HepG2 (cell line): ENCODE results near the gene LBX2. TPM values are rescaled to one million over a fixed set of nuclear protein-coding genes. Genes with fewer than 3 reads are reported as not detected.

Experiments used
- ARID3A ChIP-seq: IDR thresholded peaks from 2 replicates; pipeline ENCODE4 v1.6.1; 2012; ENCODE audit warnings: low read depth, low read length, improper control_type of control experiment
- FOXC1 ChIP-seq: sonication (generic); formaldehyde crosslinking; IDR thresholded peaks from 2 replicates; pipeline ENCODE4 v1.8.0; 2022; ENCODE audit warnings: mild to moderate bottlenecking, missing genetic modification reagents, borderline replicate concordance
- GMEB2 ChIP-seq: IDR thresholded peaks from 2 replicates; pipeline ENCODE4 v1.6.1; 2016; ENCODE audit warnings: missing biosample characterization, missing genetic modification reagents, low read depth
- ISX ChIP-seq: sonication (generic); formaldehyde crosslinking; conservative IDR thresholded peaks from 2 replicates; pipeline ENCODE4 v1.5.0; 2020; ENCODE audit warnings: missing genetic modification reagents
- MBD4 ChIP-seq: IDR thresholded peaks from 2 replicates; pipeline ENCODE4 v1.6.1; 2012; ENCODE audit warnings: low read length, inconsistent platforms, borderline replicate concordance
- NR3C1 ChIP-seq: sonication (generic); formaldehyde crosslinking; IDR thresholded peaks from 2 replicates; pipeline ENCODE4 v1.4.0; 2020; ENCODE audit warnings: missing genetic modification reagents
- PHF8 ChIP-seq: sonication (generic); formaldehyde crosslinking; IDR thresholded peaks from 2 replicates; pipeline ENCODE4 v1.5.0; 2020; ENCODE audit warnings: missing genetic modification reagents
- SATB2 ChIP-seq: sonication (generic); formaldehyde crosslinking; IDR thresholded peaks from 2 replicates; pipeline ENCODE4 v1.5.0; 2020; ENCODE audit warnings: missing genetic modification reagents
- SIX1 ChIP-seq: sonication (generic); formaldehyde crosslinking; IDR thresholded peaks from 2 replicates; pipeline ENCODE4 v1.4.0; 2020; ENCODE audit warnings: missing genetic modification reagents, borderline replicate concordance
- TP53 ChIP-seq: sonication (generic); formaldehyde crosslinking; conservative IDR thresholded peaks from 2 replicates; pipeline ENCODE4 v1.4.0; 2020; ENCODE audit warnings: missing genetic modification reagents
- ZNF12 ChIP-seq: sonication (generic); formaldehyde crosslinking; IDR thresholded peaks from 2 replicates; pipeline ENCODE4 v1.5.0; 2020; ENCODE audit warnings: missing genetic modification reagents
- ZNF20 ChIP-seq: sonication (generic); formaldehyde crosslinking; IDR thresholded peaks from 2 replicates; pipeline ENCODE4 v1.4.0; 2020; ENCODE audit warnings: mild to moderate bottlenecking, moderate library complexity, missing genetic modification reagents
- ZNF205 ChIP-seq: IDR thresholded peaks from 2 replicates; pipeline ENCODE4 v1.6.1; 2018; ENCODE audit warnings: missing biosample characterization, missing genetic modification reagents
- ZNF280B ChIP-seq: sonication (generic); formaldehyde crosslinking; IDR thresholded peaks from 2 replicates; pipeline ENCODE4 v1.5.0; 2020; ENCODE audit warnings: missing genetic modification reagents, mild to moderate bottlenecking, borderline replicate concordance
- ZNF451 ChIP-seq: sonication (generic); formaldehyde crosslinking; IDR thresholded peaks from 2 replicates; pipeline ENCODE4 v1.5.0; 2020; ENCODE audit warnings: mild to moderate bottlenecking, missing genetic modification reagents
- ZNF547 ChIP-seq: sonication (generic); formaldehyde crosslinking; IDR thresholded peaks from 2 replicates; pipeline ENCODE4 v1.5.1; 2020; ENCODE audit warnings: mild to moderate bottlenecking, missing genetic modification reagents
- ZNF639 ChIP-seq: conservative IDR thresholded peaks from 2 replicates; pipeline ENCODE4 v1.6.1; 2018; ENCODE audit warnings: missing genetic modification reagents
- ZNF772 ChIP-seq: sonication (generic); formaldehyde crosslinking; IDR thresholded peaks from 2 replicates; pipeline ENCODE4 v1.5.0; 2020; ENCODE audit warnings: mild to moderate bottlenecking, missing genetic modification reagents
- ZNF850 ChIP-seq: sonication (generic); formaldehyde crosslinking; conservative IDR thresholded peaks from 2 replicates; pipeline ENCODE4 v1.9.0; 2021; ENCODE audit warnings: mild to moderate bottlenecking, missing genetic modification reagents
- polyA plus RNA-seq, 8 experiments: library from polyadenylated mRNA; depleted of rRNA in 3 of 8; stranded (reverse) in 7 of 8; unstranded in 1 of 8; fragments of >200 nt; fragmentation: Illumina TruSeq in 4 of 8; extraction: Trizol in 4 of 8; gene quantifications; 2 replicates each; pipeline versions ENCODE4 v1.2.1 to v1.2.3, GENCODE V29; 2011 to 2016; ENCODE audit warnings: low read depth in 4 of 8, missing spikeins in 1 of 8, mixed read lengths in 1 of 8; ENCODE audit not compliant: insufficient read depth in 1 of 8
- total RNA-seq, 5 experiments: library from RNA; depleted of rRNA; stranded (reverse); fragments of >200 nt; fragmentation: Illumina TruSeq; extraction: Trizol; gene quantifications; 2 replicates each; pipeline ENCODE4 v1.2.3, GENCODE V29; 2016; ENCODE audit warnings: low read depth in 1 of 5
- TF ChIP-seq, protein P1 (sequence below): sonication (generic); formaldehyde crosslinking; IDR thresholded peaks from 2 replicates; pipeline ENCODE4 v1.5.1; 2020; ENCODE audit warnings: mild to moderate bottlenecking, missing genetic modification reagents, borderline replicate concordance
- TF ChIP-seq, protein P2 (sequence below): sonication (generic); formaldehyde crosslinking; IDR thresholded peaks from 2 replicates; pipeline ENCODE4 v1.4.0; 2020; ENCODE audit warnings: missing genetic modification reagents

LBX2 gene
- total and polyA plus RNA-seq, 2 of the 13 experiments (the other 11 are each of a cell fraction or from before 2014, with no cell fraction given): 6.4 to 8.1 TPM

DNA sequence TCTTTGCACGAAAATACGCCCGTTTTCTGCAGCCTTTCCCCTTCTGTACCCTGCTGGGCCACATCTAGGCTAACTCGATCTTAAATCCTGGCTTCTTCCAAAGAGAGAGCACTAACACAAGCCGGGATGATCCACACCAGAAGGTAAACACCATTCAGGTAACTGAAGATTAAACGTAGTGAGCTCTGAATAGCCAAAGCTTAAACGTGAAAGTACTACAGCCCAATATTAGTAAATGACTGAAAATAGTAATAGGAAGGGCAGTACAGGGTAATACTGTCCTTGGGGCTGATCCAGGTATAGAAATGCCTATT, 26.5 kb downstream of the LBX2 start (continued):
- TF ChIP-seq ZNF639 (CRISPR knock-in tag) (no peak), ZNF280B (CRISPR knock-in tag) (no peak), FOXC1 (CRISPR knock-in tag) (no peak), ARID3A (no peak), ZNF547 (CRISPR knock-in tag) (no peak), NR3C1 (CRISPR knock-in tag) (no peak), ZNF205 (no peak), SIX1 (CRISPR knock-in tag) (no peak), ZNF20 (CRISPR knock-in tag) (no peak), ZNF12 (CRISPR knock-in tag) (0 out of 2 replicates have a peak, but pooled peaks have one; percentile 18), ISX (no peak), ZNF451 (no peak), PHF8 (no peak), ZNF850 (CRISPR knock-in tag) (no peak), ZNF772 (CRISPR knock-in tag) (0 out of 2 replicates have a peak, but pooled peaks have one; percentile 3), TP53 (CRISPR knock-in tag) (no peak), MBD4 (no peak), GMEB2 (CRISPR knock-in tag) (no peak), SATB2 (no peak)
- TF ChIP-seq, protein P1, sequence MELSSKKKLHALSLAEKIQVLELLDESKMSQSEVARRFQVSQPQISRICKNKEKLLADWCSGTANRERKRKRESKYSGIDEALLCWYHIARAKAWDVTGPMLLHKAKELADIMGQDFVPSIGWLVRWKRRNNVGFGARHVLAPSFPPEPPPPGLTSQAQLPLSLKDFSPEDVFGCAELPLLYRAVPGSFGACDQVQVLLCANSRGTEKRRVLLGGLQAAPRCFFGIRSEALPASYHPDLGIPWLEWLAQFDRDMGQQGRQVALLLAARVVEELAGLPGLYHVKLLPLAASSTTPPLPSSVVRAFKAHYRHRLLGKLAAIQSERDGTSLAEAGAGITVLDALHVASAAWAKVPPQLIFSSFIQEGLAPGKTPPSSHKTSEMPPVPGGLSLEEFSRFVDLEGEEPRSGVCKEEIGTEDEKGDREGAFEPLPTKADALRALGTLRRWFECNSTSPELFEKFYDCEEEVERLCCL: no peak
- TF ChIP-seq, protein P2, sequence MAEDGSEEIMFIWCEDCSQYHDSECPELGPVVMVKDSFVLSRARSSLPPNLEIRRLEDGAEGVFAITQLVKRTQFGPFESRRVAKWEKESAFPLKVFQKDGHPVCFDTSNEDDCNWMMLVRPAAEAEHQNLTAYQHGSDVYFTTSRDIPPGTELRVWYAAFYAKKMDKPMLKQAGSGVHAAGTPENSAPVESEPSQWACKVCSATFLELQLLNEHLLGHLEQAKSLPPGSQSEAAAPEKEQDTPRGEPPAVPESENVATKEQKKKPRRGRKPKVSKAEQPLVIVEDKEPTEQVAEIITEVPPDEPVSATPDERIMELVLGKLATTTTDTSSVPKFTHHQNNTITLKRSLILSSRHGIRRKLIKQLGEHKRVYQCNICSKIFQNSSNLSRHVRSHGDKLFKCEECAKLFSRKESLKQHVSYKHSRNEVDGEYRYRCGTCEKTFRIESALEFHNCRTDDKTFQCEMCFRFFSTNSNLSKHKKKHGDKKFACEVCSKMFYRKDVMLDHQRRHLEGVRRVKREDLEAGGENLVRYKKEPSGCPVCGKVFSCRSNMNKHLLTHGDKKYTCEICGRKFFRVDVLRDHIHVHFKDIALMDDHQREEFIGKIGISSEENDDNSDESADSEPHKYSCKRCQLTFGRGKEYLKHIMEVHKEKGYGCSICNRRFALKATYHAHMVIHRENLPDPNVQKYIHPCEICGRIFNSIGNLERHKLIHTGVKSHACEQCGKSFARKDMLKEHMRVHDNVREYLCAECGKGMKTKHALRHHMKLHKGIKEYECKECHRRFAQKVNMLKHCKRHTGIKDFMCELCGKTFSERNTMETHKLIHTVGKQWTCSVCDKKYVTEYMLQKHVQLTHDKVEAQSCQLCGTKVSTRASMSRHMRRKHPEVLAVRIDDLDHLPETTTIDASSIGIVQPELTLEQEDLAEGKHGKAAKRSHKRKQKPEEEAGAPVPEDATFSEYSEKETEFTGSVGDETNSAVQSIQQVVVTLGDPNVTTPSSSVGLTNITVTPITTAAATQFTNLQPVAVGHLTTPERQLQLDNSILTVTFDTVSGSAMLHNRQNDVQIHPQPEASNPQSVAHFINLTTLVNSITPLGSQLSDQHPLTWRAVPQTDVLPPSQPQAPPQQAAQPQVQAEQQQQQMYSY: no peak; the same call in 1 of the 2 replicates
